ENCODE data around the gene USF1. TPM values are rescaled to one million over a fixed set of nuclear protein-coding genes. Genes with fewer than 3 reads are reported as not detected.
A peak's percentile ranks its signal among the peaks of the same experiment; 100 is the strongest.

USF1 gene
- total RNA-seq, 1 donor from 2014 or later, result 70.1 TPM

DNA sequence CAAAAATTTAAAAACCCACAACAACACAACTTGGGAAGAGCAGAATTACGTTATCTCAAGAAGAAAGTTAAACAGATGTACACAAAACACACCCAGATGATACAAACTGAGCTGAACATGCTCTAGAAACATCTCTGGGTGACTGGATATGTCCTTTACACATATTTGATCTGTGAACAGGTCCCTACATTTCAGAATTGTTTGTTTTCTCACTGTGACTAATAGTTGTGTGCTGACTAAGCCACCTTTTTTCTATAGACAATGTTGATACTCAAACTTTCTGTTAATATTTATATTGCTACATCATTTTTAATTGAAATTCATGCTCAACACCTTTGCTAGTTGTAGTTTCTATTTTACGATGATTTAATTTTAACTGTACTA, 23.8 kb downstream of the USF1 start:
- Histone ChIP-seq H3K4me3 (ENCODE audit: insufficient read depth, low read depth, low read length) (no peak overlapping the region), H3K27me3 (ENCODE audit: insufficient read depth, low read length) (peaks cover 27% of the 10 kb centered on the region), H2AFZ (ENCODE audit: low read depth, low read length) (no peak overlapping the region), H3K4me2 (ENCODE audit: low read length) (peak overlapping the region; percentile 97), H3K4me1 (ENCODE audit: insufficient read depth, low read length) (peaks cover 12% of the 10 kb centered on the region), H3K36me3 (ENCODE audit: insufficient read depth, low read length) (no peaks in the 10 kb centered on the region), H3K79me2 (ENCODE audit: insufficient read depth, low read length) (no peaks in the 10 kb centered on the region), H3K9me3 (ENCODE audit: insufficient read depth, low read depth, low read length) (no peaks in the 10 kb centered on the region), H3K9ac (ENCODE audit: low read length) (no peak overlapping the region), H4K20me1 (ENCODE audit: insufficient read depth, low read length) (no peaks in the 10 kb centered on the region), H3K27ac (ENCODE audit: low read depth, low read length) (no peak overlapping the region)
- no peaks in the 10 kb centered on the region for H3K27me3 Mint-ChIP-seq (ENCODE audit: low read depth, unreplicated experiment)
- H3K9me3 Mint-ChIP-seq (ENCODE audit: unreplicated experiment), result no peaks in the 10 kb centered on the region
- DNase-seq (ENCODE audit: low read depth) (no peak), FAIRE-seq (no peak)
- peak overlapping the region; percentile 88 for H3K4me3 Mint-ChIP-seq (ENCODE audit: unreplicated experiment)
- peaks cover 27% of the 10 kb centered on the region for H3K4me1 Mint-ChIP-seq (ENCODE audit: low read depth, unreplicated experiment)
- H3K27ac Mint-ChIP-seq (ENCODE audit: unreplicated experiment), result peak overlapping the region; percentile 19
- no peaks in the 10 kb centered on the region for H3K36me3 Mint-ChIP-seq (ENCODE audit: low read depth, unreplicated experiment)
- TF ChIP-seq EZH2 (IDR thresholded peaks at IDR 0.05; ENCODE audit: insufficient read depth, low read length), result no peak
- TF ChIP-seq, protein P1, sequence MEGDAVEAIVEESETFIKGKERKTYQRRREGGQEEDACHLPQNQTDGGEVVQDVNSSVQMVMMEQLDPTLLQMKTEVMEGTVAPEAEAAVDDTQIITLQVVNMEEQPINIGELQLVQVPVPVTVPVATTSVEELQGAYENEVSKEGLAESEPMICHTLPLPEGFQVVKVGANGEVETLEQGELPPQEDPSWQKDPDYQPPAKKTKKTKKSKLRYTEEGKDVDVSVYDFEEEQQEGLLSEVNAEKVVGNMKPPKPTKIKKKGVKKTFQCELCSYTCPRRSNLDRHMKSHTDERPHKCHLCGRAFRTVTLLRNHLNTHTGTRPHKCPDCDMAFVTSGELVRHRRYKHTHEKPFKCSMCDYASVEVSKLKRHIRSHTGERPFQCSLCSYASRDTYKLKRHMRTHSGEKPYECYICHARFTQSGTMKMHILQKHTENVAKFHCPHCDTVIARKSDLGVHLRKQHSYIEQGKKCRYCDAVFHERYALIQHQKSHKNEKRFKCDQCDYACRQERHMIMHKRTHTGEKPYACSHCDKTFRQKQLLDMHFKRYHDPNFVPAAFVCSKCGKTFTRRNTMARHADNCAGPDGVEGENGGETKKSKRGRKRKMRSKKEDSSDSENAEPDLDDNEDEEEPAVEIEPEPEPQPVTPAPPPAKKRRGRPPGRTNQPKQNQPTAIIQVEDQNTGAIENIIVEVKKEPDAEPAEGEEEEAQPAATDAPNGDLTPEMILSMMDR (IDR thresholded peaks at IDR 0.05; ENCODE audit: insufficient read depth, low read depth, low read length), result no peak

DNA sequence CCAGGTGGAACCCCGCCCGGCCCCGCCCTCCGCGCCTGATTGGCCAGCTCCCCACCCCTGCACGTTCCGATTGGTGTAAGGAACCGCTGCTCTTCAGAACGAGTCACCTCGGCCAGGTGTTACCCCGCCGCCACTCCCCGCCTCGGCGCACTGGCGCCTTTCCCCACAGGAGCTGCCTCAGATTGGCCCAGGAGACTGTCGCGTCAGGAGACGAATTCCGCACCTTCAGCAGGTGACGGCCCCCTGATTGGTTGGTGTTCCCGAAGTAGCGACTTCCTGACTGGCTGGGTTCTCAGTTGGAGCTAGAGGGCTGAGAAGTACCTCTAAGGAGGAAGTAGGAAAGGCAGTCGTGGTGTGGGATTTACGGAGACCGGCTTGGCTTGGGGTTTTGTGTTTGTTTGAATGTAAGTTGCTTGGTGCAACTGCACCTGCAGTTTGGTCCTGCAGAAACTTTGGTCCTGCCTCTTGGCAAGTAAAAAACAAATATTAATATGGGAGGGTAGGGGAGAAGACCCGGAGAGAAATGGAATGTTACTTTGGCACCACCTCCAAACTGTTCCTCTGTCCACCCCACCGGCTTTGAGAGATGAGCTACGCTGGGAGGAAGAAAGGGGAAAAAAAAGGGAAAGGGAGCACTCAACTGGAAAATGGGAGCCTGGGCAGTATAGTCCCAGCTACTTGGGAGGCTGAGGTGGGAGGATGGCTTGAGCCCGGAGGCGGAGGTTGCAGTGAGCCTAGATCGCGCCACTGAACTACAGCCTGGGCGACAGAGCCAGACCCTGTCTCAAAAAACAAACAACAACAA, 24.4 kb downstream of the USF1 start:
- no peaks in the 10 kb centered on the region for H3K27me3 Mint-ChIP-seq (ENCODE audit: low read depth, unreplicated experiment)
- peaks cover 12% of the 10 kb centered on the region for H3K4me1 ChIP-seq (ENCODE audit: insufficient read depth, low read length)
- peak overlapping the region; percentile 88 for H2AFZ ChIP-seq (ENCODE audit: low read depth, low read length)
- no peaks in the 10 kb centered on the region for H3K9me3 Mint-ChIP-seq (ENCODE audit: unreplicated experiment)
- TF ChIP-seq, protein P1 (IDR thresholded peaks at IDR 0.05; ENCODE audit: insufficient read depth, low read depth, low read length), result no peak
- no peaks in the 10 kb centered on the region for H4K20me1 ChIP-seq (ENCODE audit: insufficient read depth, low read length)
- H3K9ac ChIP-seq (ENCODE audit: low read length), result peak overlapping the region; percentile 54
- no peak overlapping the region for H3K27ac ChIP-seq (ENCODE audit: low read depth, low read length)
- peak overlapping the region; percentile 75 for H3K4me3 ChIP-seq (ENCODE audit: insufficient read depth, low read depth, low read length)
- H3K36me3 ChIP-seq (ENCODE audit: insufficient read depth, low read length), result no peaks in the 10 kb centered on the region
- peak overlapping the region; percentile 88 for H3K4me3 Mint-ChIP-seq (ENCODE audit: unreplicated experiment)
- H3K27ac Mint-ChIP-seq (ENCODE audit: unreplicated experiment), result peak overlapping the region; percentile 64
- DNase-seq (ENCODE audit: low read depth) (peak; percentile 39), FAIRE-seq (no peak)
- no peaks in the 10 kb centered on the region for H3K79me2 ChIP-seq (ENCODE audit: insufficient read depth, low read length)
- peak overlapping the region; percentile 97 for H3K4me2 ChIP-seq (ENCODE audit: low read length)
- H3K36me3 Mint-ChIP-seq (ENCODE audit: low read depth, unreplicated experiment), result peaks cover 2% of the 10 kb centered on the region
- H3K4me1 Mint-ChIP-seq (ENCODE audit: low read depth, unreplicated experiment), result peaks cover 31% of the 10 kb centered on the region
- no peaks in the 10 kb centered on the region for H3K9me3 ChIP-seq (ENCODE audit: insufficient read depth, low read depth, low read length)
- peaks cover 27% of the 10 kb centered on the region for H3K27me3 ChIP-seq (ENCODE audit: insufficient read depth, low read length)

Measured in astrocyte (in vitro differentiated cells and primary cell).